OCI-LY7 (cell line): Measurements from ENCODE around the gene TOR2A.

Experiments used
- CTCF ChIP-seq: fragments of 200-600 bp; sonication (generic); conservative IDR thresholded peaks from 2 replicates; pipeline ENCODE4 v1.5.1; 2014; ENCODE audit warnings: mild to moderate bottlenecking, antibody characterized with exemption, low read length, moderate library complexity, mixed read lengths
- EZH2phosphoT487 ChIP-seq: fragments of 200-600 bp; sonication (generic); IDR thresholded peaks from 2 replicates; pipeline ENCODE4 v1.6.1; 2018; ENCODE audit warnings: low read depth, borderline replicate concordance, mild to moderate bottlenecking, mixed run types, antibody characterized with exemption, low read length, moderate library complexity, mixed read lengths

- no peak for TF ChIP-seq CTCF
- no peak for TF ChIP-seq EZH2phosphoT487
These were observed 40.0 kb downstream of the TOR2A start for GRCh38 chr9:127694890-127695720.
